Measurements from ENCODE around the gene AQP12A.

The AQP12A gene

GRCh38 chr2:240737958-240738357, 46.3 kb downstream of the AQP12A start:
- Mint-ChIP-seq H3K9me3 (no peaks in the 10 kb centered on the region), H3K4me3 (no peak overlapping the region), H3K36me3 (ENCODE audit: low read depth) (no peaks in the 10 kb centered on the region), H3K4me1 (peaks cover 68% of the 10 kb centered on the region), H3K27me3 (ENCODE audit: low read depth, poor library complexity) (peaks cover 3% of the 10 kb centered on the region), H3K27ac (no peak overlapping the region)
- no peak for DNase-seq
- no peak for TF ChIP-seq CTCF (IDR thresholded peaks at IDR 0.05)

GRCh38 chr2:240739797-240740196, 48.1 kb downstream of the AQP12A start:
- H3K36me3 Mint-ChIP-seq (ENCODE audit: low read depth), result no peaks in the 10 kb centered on the region
- H3K27ac Mint-ChIP-seq, result no peak overlapping the region
- H3K4me1 Mint-ChIP-seq, result peaks cover 65% of the 10 kb centered on the region
- no peak overlapping the region for H3K4me3 Mint-ChIP-seq
- H3K27me3 Mint-ChIP-seq (ENCODE audit: low read depth, poor library complexity), result peaks cover 3% of the 10 kb centered on the region
- no peak for TF ChIP-seq CTCF (IDR thresholded peaks at IDR 0.05)
- no peaks in the 10 kb centered on the region for H3K9me3 Mint-ChIP-seq
- DNase-seq, result no peak

DNA sequence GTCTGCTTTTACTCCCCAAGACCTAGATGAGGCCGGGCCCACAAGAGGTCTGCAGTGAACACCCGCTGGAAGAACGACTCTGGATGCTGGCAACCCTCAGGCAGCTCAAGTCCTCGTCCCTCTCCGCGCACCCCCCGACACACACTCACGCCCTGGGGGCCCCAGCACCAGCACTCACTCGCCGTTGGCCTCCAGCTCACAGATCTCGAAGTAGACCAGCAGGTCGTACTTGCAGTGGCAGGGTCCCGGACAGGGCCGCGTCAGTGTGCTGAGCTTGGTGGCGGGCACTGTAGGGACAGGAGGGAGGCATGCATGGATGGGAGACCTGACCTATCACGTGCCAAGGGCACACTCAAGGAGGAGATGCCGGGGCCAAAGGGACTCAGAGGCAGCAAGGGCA, 49.4 kb downstream of the AQP12A start:
- Mint-ChIP-seq H3K9me3 (no peaks in the 10 kb centered on the region), H3K27me3 (ENCODE audit: low read depth, poor library complexity) (peaks cover 3% of the 10 kb centered on the region), H3K4me1 (peaks cover 69% of the 10 kb centered on the region), H3K36me3 (ENCODE audit: low read depth) (no peaks in the 10 kb centered on the region), H3K27ac (no peak overlapping the region), H3K4me3 (no peak overlapping the region)
- no peak for TF ChIP-seq CTCF (IDR thresholded peaks at IDR 0.05)
- no peak for DNase-seq

- Mint-ChIP-seq H3K9me3 (no peaks in the 10 kb centered on the region), H3K4me3 (no peak overlapping the region), H3K4me1 (peaks cover 60% of the 10 kb centered on the region), H3K27ac (peak overlapping the region; percentile 21), H3K27me3 (ENCODE audit: low read depth, poor library complexity) (peaks cover 3% of the 10 kb centered on the region), H3K36me3 (ENCODE audit: low read depth) (no peaks in the 10 kb centered on the region)
- no peak for DNase-seq
- no peak for TF ChIP-seq CTCF (IDR thresholded peaks at IDR 0.05)
These were observed 51.0 kb downstream of the AQP12A start for GRCh38 chr2:240742602-240743095.

DNA sequence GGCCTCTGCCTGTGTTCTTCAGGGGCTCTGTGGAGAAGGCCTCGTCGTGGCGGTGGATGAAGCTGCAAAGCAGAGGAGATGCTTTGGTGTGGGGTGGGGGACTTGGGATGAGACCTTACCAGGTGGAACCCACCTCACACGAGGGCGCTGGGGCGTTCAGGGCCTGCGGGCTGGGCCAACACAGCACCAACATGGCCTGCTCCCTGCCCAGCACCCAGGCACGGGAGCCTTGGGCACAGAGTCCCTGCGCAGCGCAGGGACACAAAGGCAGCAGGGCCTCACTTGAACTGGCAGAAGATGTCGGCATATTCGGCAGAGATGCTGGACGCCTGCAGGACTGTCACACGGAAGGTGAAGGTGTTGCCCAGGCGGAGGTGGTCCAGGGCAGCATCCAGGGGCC, 53.8 kb downstream of the AQP12A start:
- peaks cover 49% of the 10 kb centered on the region for H3K4me1 Mint-ChIP-seq
- peaks cover 6% of the 10 kb centered on the region for H3K27me3 Mint-ChIP-seq (ENCODE audit: low read depth, poor library complexity)
- DNase-seq, result no peak
- H3K4me3 Mint-ChIP-seq, result no peak overlapping the region
- no peak overlapping the region for H3K27ac Mint-ChIP-seq
- H3K9me3 Mint-ChIP-seq, result no peaks in the 10 kb centered on the region
- TF ChIP-seq CTCF (IDR thresholded peaks at IDR 0.05), result no peak
- H3K36me3 Mint-ChIP-seq (ENCODE audit: low read depth), result no peaks in the 10 kb centered on the region

GRCh38 chr2:240745962-240746361, 54.3 kb downstream of the AQP12A start:
- no peak for DNase-seq
- no peaks in the 10 kb centered on the region for H3K9me3 Mint-ChIP-seq
- no peak overlapping the region for H3K4me3 Mint-ChIP-seq
- H3K27me3 Mint-ChIP-seq (ENCODE audit: low read depth, poor library complexity), result peaks cover 6% of the 10 kb centered on the region
- no peak for TF ChIP-seq CTCF (IDR thresholded peaks at IDR 0.05)
- peaks cover 48% of the 10 kb centered on the region for H3K4me1 Mint-ChIP-seq
- no peaks in the 10 kb centered on the region for H3K36me3 Mint-ChIP-seq (ENCODE audit: low read depth)
- H3K27ac Mint-ChIP-seq, result no peak overlapping the region
